Karpas-422 (cell line): ENCODE data around the gene ZFHX3. TPM values are rescaled to one million over a fixed set of nuclear protein-coding genes. Genes with fewer than 3 reads are reported as not detected.

Experiments
- DNase-seq: peaks from one replicate; pipeline ENCODE4 v3.0.0-alpha.2; 2015
- H2AFZ ChIP-seq: fragments of 200-600 bp; sonication (generic); 2 replicates; pipeline ENCODE4 v1.6.1; 2014; ENCODE audit warnings: antibody characterized with exemption, low read length, mixed read lengths
- H3K27ac ChIP-seq: fragments of 200-600 bp; sonication (generic); 2 replicates; pipeline ENCODE4 v1.5.1; 2014; ENCODE audit warnings: mild to moderate bottlenecking, low read length, moderate library complexity
- H3K27me3 ChIP-seq: fragments of 200-600 bp; sonication (generic); 2 replicates; pipeline ENCODE4 v1.6.1; 2014; ENCODE audit warnings: low read length, mixed read lengths
- H3K36me3 ChIP-seq: fragments of 200-600 bp; sonication (generic); 2 replicates; pipeline ENCODE4 v1.6.1; 2014; ENCODE audit warnings: low read length, mixed read lengths; ENCODE audit not compliant: insufficient read depth
- H3K4me1 ChIP-seq: fragments of 200-600 bp; sonication (generic); 2 replicates; pipeline ENCODE4 v1.6.1; 2014; ENCODE audit warnings: mild to moderate bottlenecking, low read length, mixed read lengths
- H3K4me2 ChIP-seq: fragments of 200-600 bp; sonication (generic); 2 replicates; pipeline ENCODE4 v1.6.1; 2014; ENCODE audit warnings: low read length, low read depth, mild to moderate bottlenecking; ENCODE audit not compliant: poor library complexity, severe bottlenecking
- H3K4me3 ChIP-seq: fragments of 200-600 bp; sonication (generic); 2 replicates; pipeline ENCODE4 v1.5.1; 2014; ENCODE audit warnings: mild to moderate bottlenecking, antibody characterized with exemption, low read length, mixed read lengths
- H3K79me2 ChIP-seq: fragments of 200-600 bp; sonication (generic); 2 replicates; pipeline ENCODE4 v1.6.1; 2014; ENCODE audit warnings: mild to moderate bottlenecking, low read length, mixed read lengths
- H3K9ac ChIP-seq: fragments of 200-600 bp; sonication (generic); 2 replicates; pipeline ENCODE4 v1.6.0; 2014; ENCODE audit warnings: low read length
- H3K9me2 ChIP-seq: fragments of 200-600 bp; sonication (generic), shearing (Covaris generic); replicated peaks from 2 replicates; pipeline ENCODE4 v1.6.0; 2014; ENCODE audit warnings: mild to moderate bottlenecking, low read length, moderate library complexity; ENCODE audit not compliant: insufficient read depth
- H3K9me3 ChIP-seq: fragments of 300-700, 200-600 bp; sonication (generic); 2 replicates; pipeline ENCODE4 v1.6.1; 2014; ENCODE audit warnings: low read length, mixed read lengths
- H4K20me1 ChIP-seq: fragments of 200-600 bp; sonication (generic); 2 replicates; pipeline ENCODE4 v1.6.1; 2014; ENCODE audit warnings: mild to moderate bottlenecking, antibody characterized with exemption, low read length, low read depth; ENCODE audit not compliant: insufficient read depth
- total RNA-seq: library from RNA; depleted of rRNA; stranded (reverse); fragments of >200 nt; shearing (Covaris generic); gene quantifications from 2 replicates; pipeline ENCODE4 v1.2.3, GENCODE V29; 2014; ENCODE audit warnings: low replicate concordance

ZFHX3 gene
- total RNA-seq, 1 experiment from 2014 or later, result 0.67 TPM

DNA sequence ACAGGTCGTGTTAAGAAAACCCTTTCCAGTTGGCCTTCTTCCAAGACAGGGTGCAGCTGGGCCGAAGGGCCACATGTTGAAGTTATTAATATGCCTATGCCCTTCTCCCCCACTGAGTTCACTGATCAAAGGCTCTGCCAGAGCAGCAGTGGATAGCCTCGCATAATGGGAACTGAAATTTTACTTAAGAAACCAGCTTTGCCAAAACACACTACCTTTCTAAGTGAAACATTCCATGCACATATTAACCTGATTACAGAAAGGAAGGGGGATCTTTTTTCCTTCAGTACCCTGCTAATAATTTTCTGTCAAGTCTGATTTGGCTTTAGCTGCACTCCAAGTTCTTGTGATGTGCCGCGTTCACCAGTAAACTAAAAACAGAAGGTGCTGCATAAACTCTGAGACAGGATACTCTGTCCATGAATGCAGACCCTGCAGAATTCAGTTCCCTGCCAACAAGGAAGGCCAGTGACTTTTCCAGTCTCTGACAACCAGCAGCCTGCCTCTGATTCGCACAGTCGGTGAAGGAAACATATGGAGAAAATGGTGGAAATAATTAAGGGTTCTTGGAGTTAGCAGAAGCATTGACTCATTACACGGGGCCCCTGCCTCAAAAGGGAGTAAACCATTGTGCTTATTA, 283.8 kb downstream of the ZFHX3 start:
- no peak overlapping the region for H3K4me2 ChIP-seq
- H3K36me3 ChIP-seq, result no peaks in the 10 kb centered on the region
- no peaks in the 10 kb centered on the region for H3K4me1 ChIP-seq
- no peak for DNase-seq
- H2AFZ ChIP-seq, result no peak overlapping the region
- H3K27me3 ChIP-seq, result no peaks in the 10 kb centered on the region
- no peaks in the 10 kb centered on the region for H4K20me1 ChIP-seq
- no peak overlapping the region for H3K27ac ChIP-seq
- H3K9me3 ChIP-seq, result no peaks in the 10 kb centered on the region
- no peak overlapping the region for H3K9ac ChIP-seq
- no peaks in the 10 kb centered on the region for H3K79me2 ChIP-seq
- no peak overlapping the region for H3K4me3 ChIP-seq
- no peaks in the 10 kb centered on the region for H3K9me2 ChIP-seq

- Histone ChIP-seq H3K79me2 (no peaks in the 10 kb centered on the region), H2AFZ (no peak overlapping the region), H3K36me3 (no peaks in the 10 kb centered on the region), H3K4me1 (no peaks in the 10 kb centered on the region), H3K4me2 (no peak overlapping the region), H3K9ac (no peak overlapping the region), H3K9me2 (no peaks in the 10 kb centered on the region), H3K9me3 (peaks cover 5% of the 10 kb centered on the region; the same call in 1 of the 2 replicates), H4K20me1 (no peaks in the 10 kb centered on the region), H3K4me3 (no peak overlapping the region), H3K27ac (no peak overlapping the region), H3K27me3 (no peaks in the 10 kb centered on the region)
- no peak for DNase-seq
Measured at GRCh38 chr16:72760581-72760980, 287.3 kb downstream of the ZFHX3 start.

- Histone ChIP-seq H4K20me1 (no peaks in the 10 kb centered on the region), H3K9me2 (no peaks in the 10 kb centered on the region)
Measured at GRCh38 chr16:72753881-72754280, 294.0 kb downstream of the ZFHX3 start.

GRCh38 chr16:72752004-72752695, 295.8 kb downstream of the ZFHX3 start:
- Histone ChIP-seq H3K36me3 (no peaks in the 10 kb centered on the region), H3K27me3 (no peaks in the 10 kb centered on the region), H3K9me3 (no peaks in the 10 kb centered on the region), H2AFZ (no peak overlapping the region), H3K4me2 (no peak overlapping the region), H3K9ac (no peak overlapping the region), H3K4me1 (peaks cover 9% of the 10 kb centered on the region), H4K20me1 (no peaks in the 10 kb centered on the region), H3K27ac (no peak overlapping the region), H3K4me3 (no peak overlapping the region), H3K9me2 (no peaks in the 10 kb centered on the region), H3K79me2 (no peaks in the 10 kb centered on the region)
- DNase-seq, result no peak

More at GRCh38 chr16:72753881-72754280, 294.0 kb downstream of the ZFHX3 start:
- H2AFZ ChIP-seq, result no peak overlapping the region
- no peak overlapping the region for H3K4me2 ChIP-seq
- no peaks in the 10 kb centered on the region for H3K27me3 ChIP-seq
- peaks cover 5% of the 10 kb centered on the region; the same call in 1 of the 2 replicates for H3K9me3 ChIP-seq
- no peak overlapping the region for H3K4me3 ChIP-seq
- no peak overlapping the region for H3K27ac ChIP-seq
- no peak overlapping the region for H3K9ac ChIP-seq
- H3K79me2 ChIP-seq, result no peaks in the 10 kb centered on the region
- no peaks in the 10 kb centered on the region for H3K36me3 ChIP-seq
- peaks cover 6% of the 10 kb centered on the region for H3K4me1 ChIP-seq
- DNase-seq, result no peak

DNA sequence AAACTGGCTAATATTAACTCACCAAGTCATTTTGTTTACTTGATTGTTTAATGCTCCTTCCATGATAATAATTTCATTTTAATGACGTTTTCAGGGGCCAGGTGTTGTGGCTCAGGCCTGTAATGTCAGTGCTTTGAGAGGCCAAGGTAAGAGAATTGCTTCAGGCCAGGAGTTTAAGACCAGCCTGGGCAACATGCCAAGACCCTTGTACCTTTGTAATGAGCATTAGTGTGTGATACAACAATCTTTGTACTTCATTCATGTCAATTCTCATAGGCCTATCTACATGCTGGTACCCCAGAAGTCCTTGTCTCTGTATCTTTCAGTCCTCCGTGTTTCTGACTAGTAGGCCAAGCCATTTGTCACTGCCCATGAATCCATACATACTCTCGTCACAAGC, 296.9 kb downstream of the ZFHX3 start:
- Histone ChIP-seq H3K27me3 (no peaks in the 10 kb centered on the region), H3K36me3 (no peaks in the 10 kb centered on the region), H3K9ac (no peak overlapping the region), H3K4me3 (no peak overlapping the region), H3K27ac (no peak overlapping the region), H3K4me2 (no peak overlapping the region), H3K4me1 (peaks cover 9% of the 10 kb centered on the region), H3K79me2 (no peaks in the 10 kb centered on the region), H3K9me3 (no peaks in the 10 kb centered on the region), H3K9me2 (no peaks in the 10 kb centered on the region), H4K20me1 (no peaks in the 10 kb centered on the region), H2AFZ (no peak overlapping the region)
- no peak for DNase-seq

- Histone ChIP-seq H3K27me3 (no peaks in the 10 kb centered on the region), H3K4me2 (no peak overlapping the region), H4K20me1 (no peaks in the 10 kb centered on the region)
Measured at GRCh38 chr16:72749091-72749490, 298.8 kb downstream of the ZFHX3 start.

DNA sequence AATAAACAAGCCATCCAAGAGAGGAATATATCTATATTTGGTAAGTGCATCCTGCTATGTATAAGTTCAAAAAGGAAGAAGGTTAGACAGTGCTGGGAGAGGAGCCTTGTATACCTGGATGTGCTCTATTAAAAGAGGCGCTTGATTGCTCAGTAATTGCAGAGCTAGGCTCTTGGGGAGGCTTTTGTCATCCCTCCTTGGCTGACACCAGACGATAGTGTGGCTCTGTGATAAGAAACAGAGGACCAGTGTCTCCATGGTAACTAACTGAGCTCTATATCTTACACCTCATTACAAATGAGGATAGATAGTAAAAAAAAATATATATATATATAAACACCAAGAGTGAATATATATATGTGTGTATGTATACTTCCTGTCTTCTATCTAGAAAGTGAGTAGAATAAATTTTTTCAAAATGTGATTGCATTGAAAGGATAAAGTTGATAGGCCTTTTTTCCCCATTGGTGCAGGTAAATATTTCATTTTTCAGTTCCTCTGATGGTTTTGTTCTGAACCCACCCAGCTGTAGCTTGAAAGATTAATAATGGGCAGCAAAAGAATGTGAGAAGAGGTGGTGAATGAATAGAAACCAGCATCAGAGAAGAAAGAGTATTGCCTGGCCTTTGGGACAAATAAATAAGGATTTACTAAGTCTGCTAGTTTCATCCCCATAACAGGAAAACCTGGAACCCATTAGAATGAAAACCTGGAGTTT, 303.7 kb downstream of the ZFHX3 start:
- H3K79me2 ChIP-seq, result no peaks in the 10 kb centered on the region

More at GRCh38 chr16:72749091-72749490, 298.8 kb downstream of the ZFHX3 start:
- H3K9me3 ChIP-seq, result no peaks in the 10 kb centered on the region
- no peak overlapping the region for H3K4me3 ChIP-seq
- H2AFZ ChIP-seq, result no peak overlapping the region
- no peaks in the 10 kb centered on the region for H3K79me2 ChIP-seq
- H3K4me1 ChIP-seq, result peaks cover 9% of the 10 kb centered on the region
- 0 out of 2 replicates have a peak overlapping the region, but pooled peaks have one; percentile 6 for H3K27ac ChIP-seq
- no peak overlapping the region for H3K9ac ChIP-seq
- no peaks in the 10 kb centered on the region for H3K9me2 ChIP-seq
- no peak for DNase-seq
- H3K36me3 ChIP-seq, result no peaks in the 10 kb centered on the region

More for the DNA sequence above, 303.7 kb downstream of the ZFHX3 start:
- Histone ChIP-seq H3K9ac (no peak overlapping the region), H3K4me1 (peaks cover 6% of the 10 kb centered on the region), H3K4me2 (no peak overlapping the region), H3K9me2 (no peaks in the 10 kb centered on the region), H4K20me1 (no peaks in the 10 kb centered on the region), H3K9me3 (no peaks in the 10 kb centered on the region), H3K27ac (no peak overlapping the region), H3K4me3 (no peak overlapping the region), H3K27me3 (no peaks in the 10 kb centered on the region), H2AFZ (no peak overlapping the region), H3K36me3 (no peaks in the 10 kb centered on the region)
- no peak for DNase-seq
